Measurements from ENCODE around the gene TBX21. TPM values are rescaled to one million over a fixed set of nuclear protein-coding genes. Genes with fewer than 3 reads are reported as not detected.

Gene TBX21
- total RNA-seq, 1 donor from 2014 or later = 0.25 TPM

- DNase-seq = no peak
- Histone ChIP-seq H3K9me3 (replicated peaks) (no peaks in the 10 kb centered on the region), H3K27ac (replicated peaks) (no peak overlapping the region), H3K36me3 (no peaks in the 10 kb centered on the region), H3K27me3 (ENCODE audit: low read depth) (peaks cover 99% of the 10 kb centered on the region), H3K4me1 (peaks cover 10% of the 10 kb centered on the region), H3K4me3 (no peak overlapping the region)
- TF ChIP-seq CTCF (IDR thresholded peaks at IDR 0.05; ENCODE audit: borderline replicate concordance) = no peak
- intact Hi-C loops (cut with micrococcal nuclease) = no loop called here
Measured at GRCh38 chr17:47791025-47791424, 58.0 kb downstream of the TBX21 start.

- Histone ChIP-seq H3K9me3 (replicated peaks) (no peaks in the 10 kb centered on the region), H3K36me3 (no peaks in the 10 kb centered on the region), H3K27ac (replicated peaks) (no peak overlapping the region), H3K27me3 (ENCODE audit: low read depth) (peaks cover 96% of the 10 kb centered on the region), H3K4me3 (no peak overlapping the region), H3K4me1 (peaks cover 10% of the 10 kb centered on the region)
- intact Hi-C loops (cut with micrococcal nuclease) = no loop called here
- no peak for DNase-seq
- TF ChIP-seq CTCF (IDR thresholded peaks at IDR 0.05; ENCODE audit: borderline replicate concordance) = no peak
Measured at GRCh38 chr17:47792457-47792856, 59.4 kb downstream of the TBX21 start.

GRCh38 chr17:47792979-47793378, 59.9 kb downstream of the TBX21 start:
- H3K4me3 ChIP-seq = no peak overlapping the region
- DNase-seq = no peak
- H3K4me1 ChIP-seq = peaks cover 10% of the 10 kb centered on the region
- H3K27me3 ChIP-seq (ENCODE audit: low read depth) = peaks cover 91% of the 10 kb centered on the region
- TF ChIP-seq CTCF (IDR thresholded peaks at IDR 0.05; ENCODE audit: borderline replicate concordance) = no peak
- no peaks in the 10 kb centered on the region for H3K36me3 ChIP-seq
- H3K27ac ChIP-seq (replicated peaks) = no peak overlapping the region
- intact Hi-C loops (cut with micrococcal nuclease) = no loop called here
- no peaks in the 10 kb centered on the region for H3K9me3 ChIP-seq (replicated peaks)

Other genes starting within 250 kb of the TBX21 start
- gene NPEPPS, start 202.1 kb upstream of the TBX21 start, total RNA-seq = 72.1 TPM
- 173 TPM for gene KPNB1, start 83.3 kb upstream of the TBX21 start, total RNA-seq
- 14.8 TPM for gene TBKBP1, start 39.1 kb upstream of the TBX21 start, total RNA-seq
- 4.4 TPM for gene OSBPL7, start 88.6 kb downstream of the TBX21 start, total RNA-seq
- gene MRPL10, start 98.3 kb downstream of the TBX21 start, total RNA-seq = 60.5 TPM
- gene LRRC46, start 98.4 kb downstream of the TBX21 start, total RNA-seq = 0.63 TPM
- gene SCRN2, start 108.0 kb downstream of the TBX21 start, total RNA-seq = 27.1 TPM
- 0.16 TPM for gene SP6, start 117.9 kb downstream of the TBX21 start, total RNA-seq
- gene SP2, start 163.0 kb downstream of the TBX21 start, total RNA-seq = 13.9 TPM
- gene PNPO, start 208.3 kb downstream of the TBX21 start, total RNA-seq = 25.3 TPM
- 0.14 TPM for gene PRR15L, start 224.6 kb downstream of the TBX21 start, total RNA-seq
- 50.1 TPM for gene CDK5RAP3, start 237.9 kb downstream of the TBX21 start, total RNA-seq

All from left ventricle myocardium inferior (tissue), 1 donor.